ENCODE measurements around the gene C10orf67.
"Not testable (repeated sequence)": the region's sequence is repeated elsewhere in the genome, so short reads cannot be mapped to it uniquely, and the experiment has no call there.

The C10orf67 gene

DNA sequence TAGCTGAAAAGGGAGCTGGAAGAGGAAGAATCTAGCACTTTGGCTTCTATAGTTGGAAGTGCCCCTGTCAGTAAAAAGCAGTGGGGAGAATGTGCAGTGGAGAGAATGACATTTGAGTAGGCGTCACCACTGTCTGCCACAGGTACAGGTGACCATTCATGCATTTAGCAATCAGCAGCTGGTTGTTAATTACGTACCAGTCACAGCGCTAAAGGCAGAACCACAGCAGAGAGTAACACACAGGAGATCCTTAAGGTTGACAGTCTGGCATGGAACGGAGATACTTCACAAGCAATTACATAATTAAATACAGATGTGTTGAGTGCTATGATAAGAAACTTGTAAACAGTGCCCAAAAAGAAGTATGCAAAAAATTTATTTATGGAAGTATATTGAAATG, 24.8 kb downstream of the C10orf67 start:
- DNase-seq, result no peak

DNA sequence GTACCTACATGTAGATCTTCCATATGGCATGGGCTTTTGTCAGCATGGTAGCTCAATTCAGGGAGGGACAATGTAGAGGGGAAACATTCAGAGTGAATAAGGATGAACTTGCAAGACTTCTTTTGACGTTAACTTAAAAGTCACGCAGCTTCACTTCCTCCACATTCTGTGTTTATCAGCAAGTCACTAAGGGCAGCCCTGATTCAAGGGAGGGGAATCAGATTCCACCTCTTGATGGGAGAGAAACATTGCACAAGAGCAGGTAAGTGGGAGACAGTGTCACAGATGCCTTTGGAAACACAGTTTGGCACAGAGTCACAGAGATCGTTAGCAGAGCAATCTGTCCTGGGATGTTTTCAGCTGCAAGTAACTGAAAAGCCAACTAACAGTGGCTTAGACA, 26.2 kb downstream of the C10orf67 start:
- DNase-seq, result no peak

DNA sequence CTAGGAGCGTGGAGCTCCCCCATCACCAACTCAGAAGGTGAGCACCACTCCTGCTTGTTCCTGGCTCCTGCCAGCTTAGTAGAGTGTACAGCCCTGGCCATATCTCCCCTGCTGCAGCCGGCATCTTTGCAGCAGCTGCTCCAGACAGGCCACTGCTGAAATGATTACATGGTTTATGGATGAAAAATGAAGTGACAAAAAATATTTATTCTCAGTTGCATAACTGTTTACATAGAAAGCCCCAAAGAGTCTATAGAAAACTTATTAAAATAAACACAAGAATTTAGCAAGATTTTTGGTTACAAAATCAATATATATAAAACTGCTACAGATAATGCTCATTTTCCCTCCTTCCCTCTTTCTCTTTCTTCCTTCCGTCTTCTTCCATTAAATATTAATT, 27.2 kb downstream of the C10orf67 start:
- DNase-seq, result no peak

DNA sequence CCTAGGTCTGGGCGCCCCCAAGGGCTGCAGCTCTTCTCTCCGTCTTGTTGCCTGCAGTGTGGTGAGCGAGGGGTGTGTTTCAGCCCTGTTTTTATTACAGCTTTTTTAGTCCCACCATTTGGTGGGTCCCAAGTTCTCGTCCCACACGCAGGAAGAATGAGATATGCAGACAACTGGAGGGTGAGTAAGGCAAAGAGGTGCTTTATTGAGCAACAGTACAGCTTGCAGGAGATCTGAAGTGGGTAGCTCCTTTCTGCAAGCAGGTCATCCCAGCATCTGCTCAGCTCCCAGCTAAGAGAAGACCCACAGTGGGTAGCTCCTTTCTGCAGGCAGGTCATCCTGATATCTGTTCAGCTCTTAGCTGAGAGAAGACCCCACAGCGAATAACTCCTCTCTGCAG, 28.2 kb downstream of the C10orf67 start:
- DNase-seq, result no peak

DNA sequence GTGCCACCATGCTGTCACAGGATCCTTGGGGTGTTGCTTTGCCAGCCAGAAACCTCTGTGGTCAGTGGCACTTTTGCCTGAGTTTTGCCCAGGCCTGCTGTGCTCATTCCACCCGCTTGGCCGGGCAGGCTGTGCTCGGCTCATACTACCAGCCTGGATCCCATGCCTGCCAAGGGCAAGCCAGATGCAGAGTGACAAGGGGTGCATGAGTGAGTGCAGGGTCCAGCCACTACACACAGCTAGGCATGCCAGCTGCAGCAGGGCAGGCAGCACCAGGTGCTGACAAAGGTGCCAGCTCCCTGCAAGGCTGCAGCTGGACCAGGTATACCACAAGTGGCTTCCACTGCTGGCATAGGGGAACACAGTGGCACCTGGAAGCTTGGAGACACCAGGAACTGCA, 28.6 kb downstream of the C10orf67 start:
- no peak for DNase-seq

DNA sequence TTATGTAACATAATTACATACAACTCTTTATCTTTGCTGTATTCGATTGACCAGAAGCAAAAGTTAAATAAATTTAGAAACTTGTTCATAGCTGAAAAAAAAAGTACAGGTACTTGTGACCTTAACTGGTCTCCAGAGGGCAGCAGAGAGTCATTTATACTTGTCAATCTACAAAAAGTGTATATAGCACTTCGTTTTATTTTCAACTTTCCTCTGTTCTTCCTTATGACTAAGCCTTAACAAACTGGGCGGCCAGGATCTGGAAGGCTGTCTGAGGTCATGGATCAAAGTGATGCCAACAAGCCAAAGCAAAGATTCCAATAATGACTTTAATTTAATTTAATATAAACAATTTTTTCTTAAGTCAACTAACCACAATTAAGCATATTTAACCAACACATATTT, 29.8 kb downstream of the C10orf67 start:
- peak; percentile 59 to 93 for DNase-seq

DNA sequence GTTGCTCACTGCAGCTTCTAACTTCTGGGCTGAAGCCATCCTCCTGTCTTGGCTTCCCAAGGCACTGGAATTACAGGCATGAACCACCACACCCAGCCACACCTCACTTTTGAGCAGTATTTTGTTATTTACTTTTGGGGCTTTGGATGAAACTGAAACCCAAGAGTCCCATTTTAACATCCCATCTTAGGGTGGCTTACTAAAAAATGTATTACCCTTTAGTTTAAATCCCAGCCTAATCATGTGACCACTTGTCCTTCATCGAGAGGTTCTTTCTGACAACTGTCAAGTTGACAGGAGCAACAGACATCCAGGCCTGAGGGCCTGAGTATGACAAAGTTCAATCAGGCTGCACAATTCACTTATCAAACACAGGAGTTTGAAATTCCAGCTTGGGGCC, 33.6 kb downstream of the C10orf67 start:
- DNase-seq, result no peak

DNA sequence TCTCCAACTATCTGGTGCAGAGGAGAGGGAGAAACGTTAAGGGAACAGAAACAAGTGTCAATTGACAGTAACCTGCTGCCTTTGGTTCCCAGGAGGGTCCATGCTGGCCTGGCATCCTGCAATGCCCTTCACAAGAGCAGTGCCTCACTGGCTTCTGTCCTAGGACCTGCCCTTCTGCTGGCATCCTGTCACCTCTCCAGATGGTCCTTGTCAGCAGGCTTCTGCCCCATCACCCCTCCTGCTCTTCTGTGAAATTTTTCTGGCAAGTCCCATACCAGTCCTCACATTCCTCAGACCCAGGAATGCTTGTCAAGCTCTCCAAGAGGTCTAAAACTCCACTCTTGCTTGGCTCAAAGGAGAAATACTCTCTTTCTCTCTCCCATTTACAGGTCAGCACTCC, 34.2 kb downstream of the C10orf67 start:
- no peak for DNase-seq

DNA sequence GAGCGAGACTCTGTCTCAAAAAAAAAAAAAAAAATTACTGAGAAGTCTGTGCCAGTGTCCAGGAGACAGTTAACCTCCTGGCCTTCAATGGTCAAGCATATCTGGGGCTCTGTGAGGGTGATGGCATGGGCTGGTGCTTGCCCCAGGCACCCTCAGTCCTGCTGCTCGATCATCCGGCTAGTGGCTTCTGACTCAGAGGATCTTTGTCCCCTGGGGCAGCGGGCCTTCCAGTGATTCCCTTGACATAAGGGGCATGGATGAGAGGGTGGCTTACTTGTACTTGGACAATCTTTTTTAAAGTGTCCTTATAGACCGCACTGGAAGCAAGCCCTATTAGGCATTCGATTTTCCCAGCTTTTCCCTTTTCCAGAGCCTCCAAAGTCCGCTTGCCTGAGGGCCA, 44.6 kb downstream of the C10orf67 start:
- DNase-seq, result not testable (repeated sequence)

DNA sequence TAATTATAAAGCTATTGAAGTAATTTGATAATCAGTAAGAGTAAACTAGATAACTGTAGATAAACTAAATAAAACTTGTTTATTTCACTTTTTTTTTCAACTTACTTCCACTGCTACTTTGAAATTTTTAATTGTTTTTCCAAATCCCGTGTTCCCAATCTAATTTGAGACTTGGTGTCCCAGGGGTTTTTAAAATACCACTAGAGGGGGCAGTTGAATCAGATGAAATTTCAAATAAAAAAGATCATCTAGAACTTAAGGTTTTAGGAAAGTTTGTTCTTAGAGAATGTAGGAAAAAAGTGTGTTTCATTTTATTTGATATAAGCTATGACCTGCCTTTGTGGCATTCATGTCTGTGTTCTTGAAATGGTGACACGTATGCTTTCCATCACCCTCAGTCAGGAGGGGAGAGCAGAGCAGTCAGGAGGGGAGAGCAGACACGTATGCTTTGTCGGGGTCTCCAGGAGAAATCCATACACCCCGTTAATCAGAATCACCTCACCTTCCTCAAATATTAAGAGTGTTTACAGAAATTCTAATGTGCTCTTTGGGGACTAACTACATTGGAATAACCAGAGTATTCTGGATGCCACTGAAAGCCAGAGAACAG, 49.9 kb downstream of the C10orf67 start:
- peak in 1 of 2 donors; percentile 46 for DNase-seq

DNA sequence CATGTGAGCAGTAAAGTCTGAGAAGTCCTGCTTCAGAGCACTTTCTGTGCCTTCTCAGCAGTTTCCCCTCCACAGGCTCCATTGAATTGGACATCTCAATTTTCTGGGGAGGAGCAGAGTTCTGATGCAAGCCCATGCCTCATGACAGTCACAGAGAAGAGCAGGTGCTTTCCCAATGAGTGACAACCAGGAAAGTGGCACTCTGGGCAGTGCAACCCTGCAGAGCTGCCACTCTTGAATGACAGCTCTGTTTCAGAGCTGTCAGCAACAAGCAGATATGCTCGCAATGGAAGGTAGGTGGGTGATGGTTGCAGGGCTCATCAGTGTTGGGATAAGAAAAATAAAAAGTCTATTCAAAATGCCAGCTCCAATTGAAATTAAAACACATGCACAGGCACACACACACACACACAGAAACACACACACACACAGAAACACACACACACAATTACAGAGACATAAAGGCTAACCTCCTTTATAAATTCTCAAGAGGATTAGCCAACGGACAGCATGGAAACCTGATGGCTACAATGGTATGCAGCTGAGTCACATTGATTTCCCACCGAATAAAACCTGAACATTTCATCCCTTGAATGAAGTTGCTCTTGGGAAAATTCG, 50.5 kb downstream of the C10orf67 start:
- peak in 1 of 2 donors; percentile 24 for DNase-seq

DNA sequence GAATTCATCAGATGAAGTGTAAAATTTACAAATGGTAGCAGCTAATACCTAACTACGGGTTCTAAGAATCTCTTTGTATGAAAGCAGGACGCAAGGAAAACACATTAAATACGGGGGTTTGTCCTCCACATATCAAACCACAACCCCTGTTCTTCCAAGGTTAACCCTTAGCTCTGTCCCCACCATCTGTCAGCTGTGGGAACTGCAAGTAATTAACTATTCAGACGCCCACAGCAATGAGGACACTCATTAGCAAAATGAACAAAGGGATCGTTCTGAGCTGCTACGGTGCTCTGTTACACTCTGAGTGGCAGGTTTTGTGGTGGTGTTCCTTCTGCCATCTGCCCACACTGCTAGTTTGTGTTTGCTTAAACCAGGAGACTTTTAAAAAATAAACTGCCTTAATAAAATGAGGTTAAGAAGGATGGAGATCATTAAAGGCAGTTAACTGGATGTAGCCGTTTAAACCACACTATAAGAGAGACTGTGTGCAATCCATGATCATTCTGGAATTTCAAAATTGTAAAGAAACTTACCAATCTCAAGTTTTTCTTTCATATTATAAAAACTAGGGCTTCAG, 51.4 kb downstream of the C10orf67 start:
- DNase-seq, result peak in 1 of 2 donors; percentile 52

DNA sequence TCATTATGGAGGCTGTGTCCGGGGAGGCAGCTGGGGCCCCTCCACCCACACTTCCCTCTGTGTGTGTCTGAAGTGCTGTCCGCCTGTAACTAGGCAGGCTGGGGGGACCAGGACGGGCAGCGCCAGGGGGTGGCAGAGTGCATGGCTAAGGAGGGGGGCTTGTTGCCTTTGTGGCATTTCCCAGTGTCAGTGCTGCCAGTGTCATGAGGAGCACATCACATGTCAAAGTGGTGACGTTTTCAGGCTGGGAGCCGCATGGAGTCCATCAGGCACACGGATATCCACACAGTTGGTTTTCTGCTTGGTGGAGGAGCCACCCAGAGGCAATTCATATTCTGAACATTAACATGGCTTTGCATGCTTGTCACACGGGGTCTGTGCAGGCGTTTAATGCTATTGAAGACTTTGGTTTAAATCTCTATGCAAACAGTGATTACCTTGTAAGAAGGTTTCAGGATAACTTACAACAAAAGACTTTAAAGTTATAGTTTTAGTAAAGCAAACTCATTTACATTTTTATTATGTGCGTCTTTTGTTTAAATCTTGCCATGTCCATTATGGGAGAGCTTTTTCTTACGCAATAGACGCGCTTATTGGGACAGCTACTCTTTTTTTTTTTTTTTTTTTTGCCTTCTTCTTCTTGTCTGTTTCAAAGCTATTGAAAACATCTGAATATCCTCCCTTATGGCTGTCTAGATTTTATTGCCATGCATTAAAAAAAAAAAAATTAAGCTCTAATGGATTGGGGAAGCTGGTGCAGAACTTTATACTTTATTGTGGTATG, 52.9 kb downstream of the C10orf67 start:
- DNase-seq, result no peak

DNA sequence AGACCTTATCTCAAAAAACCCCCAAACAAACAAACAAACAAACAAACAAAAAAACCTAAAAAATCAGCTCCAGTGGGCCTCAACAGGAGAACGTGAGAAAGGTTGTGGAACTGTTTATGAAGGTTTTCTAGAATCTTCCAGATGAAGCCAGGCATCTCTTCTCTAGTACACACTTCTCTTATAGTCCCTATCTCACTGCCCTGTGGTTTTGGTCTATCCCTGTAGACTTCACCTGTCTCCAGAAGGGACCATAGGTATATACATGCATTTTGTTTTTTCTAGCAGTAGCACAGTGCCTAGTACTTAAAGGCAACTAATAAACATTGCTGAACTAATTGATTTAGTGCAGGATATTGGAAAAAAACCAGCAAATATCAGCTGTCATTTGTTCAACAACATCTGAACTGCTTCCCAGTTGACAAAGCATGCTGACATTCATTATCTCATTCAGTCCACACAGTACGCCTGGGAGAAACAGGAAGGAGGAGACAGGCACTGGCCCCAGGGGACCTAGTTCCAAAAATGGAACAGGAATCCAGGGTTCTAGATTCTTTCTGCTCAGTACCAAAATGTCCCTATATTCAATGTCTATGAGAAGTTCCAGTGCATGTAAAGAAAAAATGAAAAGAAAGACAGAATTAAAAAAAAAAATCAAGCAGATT, 59.8 kb downstream of the C10orf67 start:
- DNase-seq, result no peak

DNA sequence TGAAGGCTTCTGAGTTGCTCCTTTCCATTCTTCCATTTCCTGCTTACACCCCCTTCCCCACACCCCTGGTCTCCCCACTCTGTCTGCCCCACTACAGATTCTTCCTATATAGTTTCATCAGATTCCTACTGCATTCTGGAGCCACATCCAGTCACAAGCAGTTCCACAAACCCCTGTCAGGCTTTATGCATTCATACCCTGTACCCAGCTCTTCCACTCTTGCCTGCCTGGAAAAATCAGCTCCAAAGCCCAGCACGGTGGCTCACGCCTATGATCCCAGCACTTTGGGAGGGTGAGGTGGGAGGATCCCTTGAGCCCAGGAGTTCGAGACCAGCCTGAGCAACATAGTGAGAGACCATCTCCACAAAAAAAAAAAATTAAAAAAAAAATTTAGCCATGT, 60.4 kb downstream of the C10orf67 start:
- no peak for DNase-seq

DNA sequence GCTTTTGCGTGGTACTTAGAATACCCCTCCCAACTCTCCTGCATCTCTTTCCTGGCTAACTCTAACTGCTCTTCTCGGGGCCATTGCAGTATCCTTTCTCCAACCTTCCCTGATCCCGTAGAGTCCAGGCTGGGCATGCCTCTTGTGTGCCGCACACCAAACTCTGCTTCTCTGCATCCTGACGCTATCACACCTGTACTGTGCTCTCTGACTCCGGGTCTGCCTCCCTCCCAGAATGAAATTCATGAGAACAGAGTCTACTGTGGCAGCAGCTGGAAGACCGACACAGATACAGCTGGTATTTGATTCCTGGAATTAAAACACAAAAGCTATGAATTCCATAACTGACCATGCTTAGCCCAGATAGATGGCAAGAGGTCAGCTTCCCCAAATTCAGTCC, 60.9 kb downstream of the C10orf67 start:
- no peak for DNase-seq

DNA sequence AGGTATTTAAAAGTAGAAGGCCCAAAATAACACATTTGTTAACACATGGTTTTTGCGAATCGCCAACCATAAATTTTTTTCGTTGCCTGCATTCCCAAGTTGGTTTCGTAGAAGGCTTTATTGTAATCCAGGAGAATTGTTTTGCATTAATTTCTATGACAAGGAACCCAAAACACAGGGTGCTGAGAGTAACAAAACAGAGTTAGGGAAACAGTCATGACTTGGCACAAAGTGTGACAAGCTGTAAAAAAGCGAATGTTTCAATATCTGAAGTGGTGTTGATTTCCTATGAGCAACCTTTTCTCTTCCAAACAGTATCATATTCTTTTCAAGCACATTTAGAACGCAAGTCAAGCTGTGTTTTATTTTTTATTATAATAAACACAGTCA, 63.6 kb downstream of the C10orf67 start:
- DNase-seq, result no peak

DNA sequence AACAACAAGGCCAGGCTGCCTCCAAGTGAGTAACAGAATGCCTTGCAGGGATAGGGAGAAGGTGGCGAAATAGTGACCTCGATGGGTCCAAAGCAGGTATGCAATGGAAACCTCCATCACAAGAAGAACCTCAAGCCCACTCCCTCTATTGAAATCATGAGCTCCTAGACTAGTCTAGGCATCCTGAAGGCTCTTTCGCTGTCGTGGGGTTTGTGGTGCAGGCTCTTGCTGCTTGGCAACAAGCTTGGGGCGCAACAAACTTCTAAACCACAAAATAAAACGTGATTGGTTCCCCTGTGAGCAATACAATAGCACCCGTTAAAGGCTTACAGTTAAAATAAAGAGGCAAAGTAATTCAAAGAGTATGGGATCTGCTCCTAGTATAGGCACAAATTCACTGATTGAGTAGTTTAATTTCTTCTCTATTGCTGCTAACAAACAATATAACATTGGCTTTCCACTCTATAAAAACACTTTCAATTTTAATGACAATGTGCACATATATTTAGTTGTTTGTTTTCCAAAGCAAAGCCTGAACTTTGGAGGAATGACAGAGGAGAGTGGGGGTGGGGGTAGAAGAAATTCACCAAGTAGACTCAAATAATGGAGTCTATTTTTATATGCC, 64.1 kb downstream of the C10orf67 start:
- no peak for DNase-seq

DNA sequence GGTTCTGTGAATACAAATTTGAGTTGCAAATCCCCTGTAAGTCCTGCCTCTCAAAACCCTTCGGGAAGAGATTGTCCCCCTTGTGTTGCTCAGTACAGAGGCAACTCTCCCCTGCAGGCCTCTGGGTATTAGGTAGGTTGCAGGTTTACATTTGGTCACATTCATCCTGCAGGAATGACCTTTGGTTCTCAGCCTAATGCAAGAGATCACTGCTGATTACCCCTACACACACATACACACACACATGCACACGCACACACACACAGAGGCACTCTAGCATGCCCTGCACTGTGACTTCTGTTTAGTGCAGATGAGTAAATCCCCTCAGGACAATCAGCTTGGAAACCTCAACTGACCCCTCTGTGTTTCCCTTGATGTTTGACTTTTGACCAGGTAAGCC, 69.2 kb downstream of the C10orf67 start:
- DNase-seq, result no peak

DNA sequence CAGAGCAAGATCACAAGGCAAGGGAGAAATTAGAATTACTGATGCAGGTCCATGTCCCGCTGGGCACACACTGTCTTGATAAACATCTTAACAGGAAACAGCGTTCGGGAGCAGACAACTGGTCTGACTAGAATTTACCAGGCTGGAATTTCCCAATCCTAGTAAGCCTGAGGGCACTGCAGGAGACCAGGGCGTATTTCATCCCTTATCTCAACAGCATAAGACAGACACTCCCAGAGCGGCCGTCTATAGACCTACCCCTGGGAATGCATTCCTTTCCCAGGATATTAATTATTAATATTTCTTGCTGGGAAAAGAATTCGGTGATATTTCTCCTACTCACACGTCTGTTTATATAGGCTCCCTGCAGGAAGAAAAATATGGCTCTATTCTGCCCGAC, 70.4 kb downstream of the C10orf67 start:
- not testable (repeated sequence) for DNase-seq

DNA sequence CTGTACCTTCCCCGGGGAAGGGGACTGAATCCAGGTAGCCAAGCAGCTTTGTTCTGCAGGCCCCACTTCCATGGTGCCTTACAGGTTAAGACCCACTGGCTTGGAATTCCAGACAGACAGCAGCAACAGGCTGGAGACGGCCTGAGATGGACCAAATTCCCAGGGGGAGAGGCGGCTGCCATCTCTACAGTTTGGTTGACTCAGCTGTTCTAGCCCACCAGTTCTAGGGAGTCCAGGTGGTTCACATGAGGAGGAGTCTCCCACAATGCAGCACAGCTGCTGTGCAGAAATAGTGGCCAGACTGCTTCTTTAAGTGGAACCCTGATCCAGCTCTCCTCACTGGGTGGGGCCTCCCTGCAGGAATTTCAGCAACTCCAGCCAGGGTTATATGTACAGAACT, 74.1 kb downstream of the C10orf67 start:
- DNase-seq, result no peak

DNA sequence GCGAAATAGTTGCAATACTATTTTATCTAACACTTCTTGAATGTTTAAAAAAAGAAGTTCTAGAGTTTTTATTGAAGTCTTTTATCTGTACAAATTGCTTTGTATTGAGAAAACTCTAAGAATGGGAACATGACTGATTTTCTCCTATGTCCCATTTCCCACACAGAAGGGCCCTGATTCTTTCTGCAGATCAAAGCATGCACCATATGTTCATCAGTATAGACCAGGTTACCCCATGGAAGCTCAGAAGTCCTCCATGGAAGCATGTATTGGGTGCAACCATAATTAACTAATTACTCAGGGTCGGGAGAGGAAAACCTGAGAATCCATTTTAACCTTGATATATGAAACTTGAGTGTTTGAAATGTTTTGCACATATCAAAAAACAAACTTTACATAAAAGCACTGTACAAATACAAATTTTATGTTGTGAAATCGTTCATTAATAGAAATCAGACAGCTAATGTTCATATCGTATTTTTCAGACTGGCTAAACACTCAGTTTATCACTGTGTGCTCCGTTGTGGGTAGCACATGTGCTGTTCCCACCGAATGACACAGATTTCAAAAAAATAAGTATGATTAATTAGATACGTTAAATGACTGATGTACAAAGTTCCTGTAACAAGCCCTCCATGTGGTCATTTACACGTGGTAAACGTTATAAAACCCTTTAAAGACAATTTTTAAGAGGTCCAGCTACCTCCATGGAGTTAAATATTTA, 81.0 kb downstream of the C10orf67 start:
- no peak for DNase-seq

Data from inflammatory macrophage treated with lipopolysaccharide for 1 hour (primary cell).